NB4 (cell line): ENCODE data around the gene CHAC1.

ENCODE experiments used
- DNase-seq: peaks from one replicate; pipeline ENCODE4 v3.0.0; 2010; ENCODE audit warnings: low read depth
- H3K4me3 ChIP-seq: one replicate; pipeline ENCODE4 v1.5.1; 2011; ENCODE audit warnings: mild to moderate bottlenecking, low read depth, low read length, moderate library complexity
- MYC ChIP-seq: IDR thresholded peaks from 2 replicates; pipeline ENCODE4 v1.6.1; 2011; ENCODE audit warnings: low read depth, low read length
- POLR2A ChIP-seq: IDR thresholded peaks from 2 replicates; pipeline ENCODE4 v1.6.1; 2011; ENCODE audit warnings: mild to moderate bottlenecking; ENCODE audit not compliant: insufficient read length; ENCODE audit errors: extremely low read depth
- TF ChIP-seq, protein P1 (sequence below): IDR thresholded peaks from 2 replicates; pipeline ENCODE4 v1.6.1; 2011; ENCODE audit warnings: low read depth, low read length
- TF ChIP-seq, protein P2 (sequence below): IDR thresholded peaks from one replicate; pipeline ENCODE4 v1.5.1; 2012; ENCODE audit warnings: low read depth, low read length

Gene CHAC1

GRCh38 chr15:40988156-40988555 lies 34.9 kb downstream of the CHAC1 start:
- TF ChIP-seq, protein P1, sequence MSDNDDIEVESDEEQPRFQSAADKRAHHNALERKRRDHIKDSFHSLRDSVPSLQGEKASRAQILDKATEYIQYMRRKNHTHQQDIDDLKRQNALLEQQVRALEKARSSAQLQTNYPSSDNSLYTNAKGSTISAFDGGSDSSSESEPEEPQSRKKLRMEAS, result no peak
- no peak for TF ChIP-seq POLR2A
- TF ChIP-seq MYC, result no peak
- TF ChIP-seq, protein P2, sequence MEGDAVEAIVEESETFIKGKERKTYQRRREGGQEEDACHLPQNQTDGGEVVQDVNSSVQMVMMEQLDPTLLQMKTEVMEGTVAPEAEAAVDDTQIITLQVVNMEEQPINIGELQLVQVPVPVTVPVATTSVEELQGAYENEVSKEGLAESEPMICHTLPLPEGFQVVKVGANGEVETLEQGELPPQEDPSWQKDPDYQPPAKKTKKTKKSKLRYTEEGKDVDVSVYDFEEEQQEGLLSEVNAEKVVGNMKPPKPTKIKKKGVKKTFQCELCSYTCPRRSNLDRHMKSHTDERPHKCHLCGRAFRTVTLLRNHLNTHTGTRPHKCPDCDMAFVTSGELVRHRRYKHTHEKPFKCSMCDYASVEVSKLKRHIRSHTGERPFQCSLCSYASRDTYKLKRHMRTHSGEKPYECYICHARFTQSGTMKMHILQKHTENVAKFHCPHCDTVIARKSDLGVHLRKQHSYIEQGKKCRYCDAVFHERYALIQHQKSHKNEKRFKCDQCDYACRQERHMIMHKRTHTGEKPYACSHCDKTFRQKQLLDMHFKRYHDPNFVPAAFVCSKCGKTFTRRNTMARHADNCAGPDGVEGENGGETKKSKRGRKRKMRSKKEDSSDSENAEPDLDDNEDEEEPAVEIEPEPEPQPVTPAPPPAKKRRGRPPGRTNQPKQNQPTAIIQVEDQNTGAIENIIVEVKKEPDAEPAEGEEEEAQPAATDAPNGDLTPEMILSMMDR, result no peak
- H3K4me3 ChIP-seq, result no peak overlapping the region
- no peak for DNase-seq

DNA sequence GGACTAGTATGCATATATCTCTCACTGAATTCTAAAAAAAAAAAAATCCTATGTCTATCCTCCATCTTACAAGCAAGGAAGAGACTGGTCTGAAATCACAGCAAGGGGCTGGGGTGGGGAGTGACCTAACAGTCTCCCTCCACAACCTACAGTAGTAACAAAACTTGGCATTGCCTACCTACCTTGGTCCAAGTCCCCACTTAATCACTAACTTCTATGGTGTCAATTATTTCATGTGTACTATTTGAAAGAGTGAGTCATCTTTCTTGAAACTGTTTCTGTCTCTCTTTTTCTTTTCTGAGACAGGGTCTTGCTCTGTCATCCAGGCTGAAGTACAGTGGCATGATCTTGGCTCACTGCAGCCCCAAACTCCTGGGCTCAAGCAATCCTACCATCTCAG lies 36.8 kb downstream of the CHAC1 start:
- no peak overlapping the region for H3K4me3 ChIP-seq
- no peak for DNase-seq
- TF ChIP-seq, protein P1, result no peak
- no peak for TF ChIP-seq MYC
- TF ChIP-seq, protein P2, result no peak
- no peak for TF ChIP-seq POLR2A

DNA sequence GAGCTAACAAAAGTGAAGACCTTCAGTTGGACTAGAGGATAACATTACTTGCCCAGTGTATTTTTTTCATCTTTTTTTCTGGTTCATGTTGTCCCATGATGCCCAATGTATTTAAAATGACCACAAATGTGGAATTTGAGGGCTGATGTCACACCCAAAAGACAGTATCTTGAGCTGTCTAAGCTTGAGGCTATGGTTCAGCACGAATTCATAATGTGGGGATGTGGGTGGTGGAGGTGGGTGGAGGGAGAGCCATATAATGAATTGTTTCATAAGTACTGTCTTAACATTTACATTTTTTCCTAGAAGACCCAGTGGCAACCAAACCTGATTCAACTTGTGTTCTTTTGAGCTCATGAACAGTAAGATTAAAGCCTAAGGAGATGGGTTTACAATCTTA lies 37.5 kb downstream of the CHAC1 start:
- TF ChIP-seq POLR2A, result no peak
- TF ChIP-seq, protein P1, result no peak
- no peak for TF ChIP-seq MYC
- TF ChIP-seq, protein P2, result no peak
- DNase-seq, result no peak
- H3K4me3 ChIP-seq, result no peak overlapping the region

DNA sequence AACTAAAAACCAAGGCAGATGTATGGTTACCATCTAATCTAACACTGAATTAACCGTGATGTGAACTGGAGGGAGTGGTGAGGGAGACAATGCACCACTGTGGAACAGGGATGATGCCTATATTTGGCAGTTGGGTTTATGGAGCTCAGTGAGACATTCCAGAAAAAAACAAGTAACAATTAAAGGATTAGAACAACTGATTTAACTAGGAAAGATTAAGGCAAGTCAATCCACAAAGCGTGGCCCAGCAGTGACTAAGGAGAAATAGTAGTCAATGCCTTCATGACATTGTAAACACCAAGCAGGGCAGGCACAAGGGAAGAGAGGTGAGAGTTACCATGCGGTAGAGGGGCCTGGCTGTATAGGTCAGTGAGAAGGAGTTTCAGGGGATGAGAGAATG lies 38.1 kb downstream of the CHAC1 start:
- TF ChIP-seq, protein P1, result no peak
- TF ChIP-seq MYC, result no peak
- TF ChIP-seq POLR2A, result no peak
- TF ChIP-seq, protein P2, result no peak
- H3K4me3 ChIP-seq, result no peak overlapping the region
- DNase-seq, result no peak

- TF ChIP-seq POLR2A, result no peak
- TF ChIP-seq, protein P2, result no peak
- no peak for TF ChIP-seq MYC
- TF ChIP-seq, protein P1, result no peak
- H3K4me3 ChIP-seq, result no peak overlapping the region
- DNase-seq, result no peak
These were observed 39.0 kb downstream of the CHAC1 start for GRCh38 chr15:40992241-40992741.

DNA sequence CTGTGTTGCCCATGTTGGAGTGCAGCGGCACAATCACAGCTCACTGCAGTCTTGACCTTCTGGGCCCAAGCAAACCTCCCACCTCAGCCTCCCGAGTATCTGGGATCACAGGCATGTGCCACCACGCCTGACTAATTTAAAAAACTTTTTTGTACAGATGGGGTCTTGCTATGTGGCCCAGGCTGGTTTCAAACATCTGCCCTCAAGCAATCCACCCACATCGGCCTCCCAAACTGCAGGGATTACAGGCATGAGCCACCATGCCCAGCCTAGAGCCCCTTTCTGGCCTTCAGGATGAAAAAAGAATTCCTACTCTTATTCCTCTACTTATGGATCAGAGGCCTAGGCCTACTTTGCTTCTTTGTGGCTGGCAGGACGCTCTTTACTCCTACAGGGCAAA lies 39.6 kb downstream of the CHAC1 start:
- TF ChIP-seq POLR2A (no peak), MYC (no peak)
- TF ChIP-seq, protein P1, result no peak
- TF ChIP-seq, protein P2, result no peak
- H3K4me3 ChIP-seq, result no peak overlapping the region
- no peak for DNase-seq
